22Rv1 (cell line): ENCODE results near the gene CCNF.

Experiments used
- H3K27ac ChIP-seq: fragments of 450-650 bp; 2 replicates; pipeline ENCODE4 v1.5.1; 2017
- CTCF ChIP-seq: fragments of 450-650 bp; IDR thresholded peaks from 2 replicates; pipeline ENCODE4 v1.5.1; 2017; ENCODE audit warnings: mild to moderate bottlenecking
- ZFX ChIP-seq: fragments of 450-650 bp; IDR thresholded peaks from 2 replicates; pipeline ENCODE4 v1.6.1; 2017; ENCODE audit warnings: antibody characterized with exemption, borderline replicate concordance

Gene CCNF

GRCh38 chr16:2388875-2389433 is 40.3 kb upstream of the CCNF start:
- TF ChIP-seq CTCF (no peak), ZFX (no peak)
- H3K27ac ChIP-seq, result no peak overlapping the region

- no peak overlapping the region for H3K27ac ChIP-seq
- TF ChIP-seq ZFX (no peak), CTCF (no peak)
These were observed 37.2 kb upstream of the CCNF start for GRCh38 chr16:2392025-2392424.

DNA sequence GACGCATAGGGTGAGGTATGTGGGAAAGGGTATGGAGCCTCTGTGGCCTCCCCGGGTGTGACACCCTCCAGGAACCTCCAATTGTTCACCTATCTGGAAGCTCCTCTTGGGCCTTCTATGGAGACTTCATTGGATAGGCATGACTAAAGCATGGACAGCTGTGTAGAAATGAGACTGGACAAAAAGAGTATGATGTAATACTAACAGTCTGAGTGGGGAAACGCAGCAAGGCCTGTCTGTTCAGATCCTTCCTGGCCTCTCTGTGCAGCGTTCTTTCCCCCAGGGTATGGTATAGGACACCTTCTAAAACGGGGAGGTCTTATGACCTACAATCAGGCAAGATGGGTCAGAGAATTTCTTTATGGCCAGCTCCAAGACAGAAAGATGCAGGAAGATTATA is 30.7 kb upstream of the CCNF start:
- no peak overlapping the region for H3K27ac ChIP-seq
- TF ChIP-seq CTCF (no peak), ZFX (no peak)

DNA sequence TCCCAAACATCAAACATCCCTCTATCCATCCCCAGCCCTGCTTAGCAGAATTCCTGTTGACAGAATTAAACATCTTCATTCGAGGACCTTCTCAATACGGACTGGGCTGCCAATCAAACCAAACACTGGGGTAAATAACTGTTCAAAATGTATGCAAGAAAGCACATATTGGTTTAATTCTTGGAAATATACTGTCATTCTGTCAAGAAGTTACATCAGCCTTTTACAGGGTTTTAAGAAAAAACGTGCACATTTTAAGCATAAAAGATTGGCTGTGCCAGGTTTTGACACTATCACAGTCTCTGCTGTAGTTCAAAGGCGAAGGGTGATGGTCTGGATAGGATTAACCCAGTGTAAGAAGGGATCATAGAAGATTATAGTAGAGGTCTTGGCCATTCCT is 25.1 kb upstream of the CCNF start:
- H3K27ac ChIP-seq, result no peak overlapping the region
- TF ChIP-seq ZFX (no peak), CTCF (no peak)

DNA sequence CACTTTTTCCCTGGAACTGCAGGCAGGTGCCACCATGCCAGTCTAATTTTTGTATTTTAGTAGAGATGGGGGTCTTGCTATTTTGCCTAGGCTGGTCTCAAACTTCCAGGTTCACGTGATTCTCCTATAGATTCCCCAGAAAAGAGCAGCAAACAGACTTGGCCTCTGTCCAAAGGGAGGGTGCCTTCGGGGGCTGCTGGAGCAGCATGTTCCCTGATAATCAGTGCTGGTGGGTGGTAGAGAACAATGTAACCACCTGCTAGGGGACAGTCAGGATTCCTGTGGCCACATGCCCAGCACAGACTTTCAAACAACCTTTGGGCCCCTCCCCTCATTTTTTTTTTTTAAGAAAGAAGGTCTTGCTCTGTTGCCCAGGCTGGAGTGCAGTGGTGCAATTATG is 14.2 kb upstream of the CCNF start:
- no peak overlapping the region for H3K27ac ChIP-seq
- TF ChIP-seq ZFX (no peak), CTCF (no peak)

- no peak overlapping the region for H3K27ac ChIP-seq
- TF ChIP-seq CTCF, result no peak
- no peak for TF ChIP-seq ZFX
These were observed 9.2 kb upstream of the CCNF start for GRCh38 chr16:2420035-2420434.

- TF ChIP-seq CTCF (no peak), ZFX (no peak)
- no peak overlapping the region for H3K27ac ChIP-seq
These were observed 7.0 kb upstream of the CCNF start for GRCh38 chr16:2422123-2422867.
